ENCODE results near the gene CEMIP2.
"Not testable (repeated sequence)": the region's sequence is repeated elsewhere in the genome, so short reads cannot be mapped to it uniquely, and the experiment has no call there.

The CEMIP2 gene

DNA sequence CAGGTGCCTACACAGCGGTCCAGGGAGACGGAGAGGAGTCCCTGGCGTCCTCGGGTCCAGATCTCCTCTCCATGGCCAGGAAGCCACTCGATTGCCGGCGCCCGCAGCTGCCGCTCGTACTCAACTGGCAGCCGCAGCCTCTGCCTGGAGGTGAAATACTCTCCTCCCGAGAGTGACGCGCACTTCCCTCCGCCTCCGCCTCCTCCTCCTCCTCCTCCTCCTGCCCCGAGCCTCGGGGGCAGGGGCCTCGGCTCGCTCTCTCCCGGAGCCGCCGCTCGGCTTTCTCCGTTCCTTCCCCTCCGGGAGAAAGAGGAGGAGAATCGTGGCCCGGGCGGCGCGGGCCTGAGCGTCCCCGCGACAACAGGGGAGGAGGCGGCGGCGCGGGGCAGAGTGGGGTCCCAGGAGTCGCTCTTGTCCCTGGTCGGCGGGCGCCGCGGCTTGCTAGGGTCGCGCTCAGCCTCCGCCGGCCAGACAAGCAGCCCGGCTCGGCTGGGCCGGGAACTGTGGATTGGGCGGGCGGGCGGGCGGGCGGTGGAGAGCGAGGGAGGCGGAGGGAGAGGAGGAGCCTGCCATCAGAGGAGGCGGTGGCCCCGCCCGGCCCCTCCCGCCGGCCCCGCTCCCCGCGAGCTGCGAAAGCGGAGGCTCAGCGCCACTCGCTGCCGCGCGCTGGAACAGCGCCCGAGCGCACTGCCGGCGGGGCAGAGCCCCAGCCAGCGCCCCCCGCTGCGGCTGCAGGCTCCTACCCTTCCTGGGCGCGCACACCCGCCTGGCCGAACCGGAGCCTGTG lies at the start of gene CEMIP2:
Gene CEMIP2 (minus strand): TSS at position 126 of the 787 bp plus-strand sequence. CDS start 18,140 bp downstream, outside the sequence.
- peak; percentile 69 for DNase-seq (ENCODE audit: low read depth, low spot score)

GRCh38 chr9:71816916-71817451 lies 48.7 kb upstream of the CEMIP2 start:
- DNase-seq (ENCODE audit: low read depth, low spot score): no peak

DNA sequence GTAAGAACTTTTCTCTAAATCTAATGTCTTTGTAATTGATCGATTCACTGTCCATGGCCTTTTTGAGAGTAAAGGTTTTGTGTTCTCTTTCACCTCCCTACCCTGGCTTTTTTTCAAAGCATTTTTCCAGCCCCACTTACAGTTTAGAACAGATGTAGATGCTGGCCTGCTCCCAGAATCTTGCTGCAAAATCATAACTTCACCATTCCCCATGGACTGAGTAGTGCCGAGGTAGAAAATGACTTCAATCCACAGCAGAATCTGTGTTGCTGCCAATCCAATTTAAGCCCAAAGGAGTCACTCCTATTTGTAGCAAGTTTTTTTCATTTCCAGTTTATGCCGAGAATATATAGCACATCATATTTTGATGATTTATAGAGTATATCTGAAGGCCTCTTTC lies 46.5 kb upstream of the CEMIP2 start:
- no peak for DNase-seq (ENCODE audit: low read depth, low spot score)

DNA sequence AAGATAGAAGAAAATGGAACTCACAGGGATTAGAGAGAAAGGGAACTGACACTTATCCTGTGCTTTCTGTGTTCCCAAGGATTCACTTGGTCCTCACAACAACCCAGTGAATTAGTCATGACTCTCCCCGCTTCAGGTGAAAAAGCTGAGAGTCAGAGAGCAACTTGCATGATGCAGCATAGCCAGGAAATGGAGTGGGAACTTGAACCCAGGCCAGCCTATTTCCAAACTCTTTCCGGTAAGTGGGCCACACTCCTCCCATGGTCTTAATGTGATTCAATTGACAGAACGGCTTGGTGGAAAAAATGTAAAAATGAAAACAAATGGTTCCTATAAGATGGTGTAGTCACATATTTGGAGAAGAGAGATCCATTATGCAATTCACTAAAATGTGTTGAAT lies 45.9 kb upstream of the CEMIP2 start:
- DNase-seq (ENCODE audit: low read depth, low spot score): no peak

DNA sequence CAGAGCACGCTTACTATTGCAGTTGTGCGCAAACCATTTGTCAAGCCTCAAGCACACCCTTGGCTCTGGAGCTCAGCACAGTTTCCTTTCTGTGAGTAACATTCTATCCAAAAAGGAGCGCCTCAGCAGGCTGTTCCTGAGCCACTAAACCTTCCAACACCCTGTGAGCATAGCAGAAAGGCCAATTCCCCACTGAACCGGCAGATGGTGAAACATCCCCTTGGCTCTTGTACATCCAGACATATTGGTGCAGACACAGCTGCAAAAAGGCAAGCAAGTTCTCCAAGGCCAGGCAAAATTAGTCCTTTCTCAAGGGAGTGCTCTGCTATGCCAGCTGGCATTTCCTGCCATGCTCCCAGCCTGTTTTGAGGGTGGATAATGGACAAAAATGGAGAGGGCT lies 44.1 kb upstream of the CEMIP2 start:
- DNase-seq (ENCODE audit: low read depth, low spot score): no peak

- DNase-seq (ENCODE audit: low read depth, low spot score): no peak
Measured at GRCh38 chr9:71808068-71808467, 39.8 kb upstream of the CEMIP2 start.

GRCh38 chr9:71806901-71807307 lies 38.6 kb upstream of the CEMIP2 start:
- DNase-seq (ENCODE audit: low read depth, low spot score): peak; percentile 36

DNA sequence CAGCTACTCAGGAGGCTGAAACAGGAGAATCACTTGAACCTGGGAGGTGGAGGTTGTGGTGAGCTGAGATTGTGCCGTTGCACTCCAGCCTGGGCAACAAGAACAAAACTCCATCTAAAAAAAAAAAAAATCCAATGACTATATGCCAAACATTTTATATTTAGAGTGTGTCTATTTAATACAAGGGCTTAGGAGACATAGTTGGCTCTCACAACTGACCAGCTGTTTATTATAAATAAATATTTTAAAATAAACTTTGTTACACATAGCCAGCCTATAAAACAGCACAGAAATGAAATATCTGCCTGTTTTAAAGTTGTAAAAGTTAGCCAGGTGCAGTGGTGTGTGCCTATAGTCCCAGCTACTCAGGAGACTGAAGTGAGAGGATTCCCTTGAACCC lies 36.8 kb upstream of the CEMIP2 start:
- not testable (repeated sequence) for DNase-seq (ENCODE audit: low read depth, low spot score)

DNA sequence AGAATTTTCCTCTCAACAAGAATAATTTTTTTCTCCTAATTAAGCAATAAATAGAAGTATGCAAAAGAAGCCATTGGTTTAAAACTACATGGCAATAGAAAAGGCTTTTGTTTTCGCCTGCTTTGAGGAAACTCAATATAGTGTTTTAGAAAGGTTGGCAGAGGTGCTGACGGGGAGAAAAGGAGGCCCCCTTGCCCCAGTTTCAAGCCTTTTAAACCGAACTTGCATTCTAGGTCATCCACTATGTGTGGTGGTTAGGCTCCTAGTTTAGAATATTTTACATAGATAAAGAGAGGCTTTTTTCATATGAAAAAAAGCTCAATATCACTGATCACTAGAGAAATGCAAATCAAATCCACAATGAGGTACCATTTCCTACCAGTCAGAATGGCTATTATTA lies 33.5 kb upstream of the CEMIP2 start:
- DNase-seq (ENCODE audit: low read depth, low spot score): no peak

GRCh38 chr9:71797266-71797665 lies 29.0 kb upstream of the CEMIP2 start:
- no peak for DNase-seq (ENCODE audit: low read depth, low spot score)

DNA sequence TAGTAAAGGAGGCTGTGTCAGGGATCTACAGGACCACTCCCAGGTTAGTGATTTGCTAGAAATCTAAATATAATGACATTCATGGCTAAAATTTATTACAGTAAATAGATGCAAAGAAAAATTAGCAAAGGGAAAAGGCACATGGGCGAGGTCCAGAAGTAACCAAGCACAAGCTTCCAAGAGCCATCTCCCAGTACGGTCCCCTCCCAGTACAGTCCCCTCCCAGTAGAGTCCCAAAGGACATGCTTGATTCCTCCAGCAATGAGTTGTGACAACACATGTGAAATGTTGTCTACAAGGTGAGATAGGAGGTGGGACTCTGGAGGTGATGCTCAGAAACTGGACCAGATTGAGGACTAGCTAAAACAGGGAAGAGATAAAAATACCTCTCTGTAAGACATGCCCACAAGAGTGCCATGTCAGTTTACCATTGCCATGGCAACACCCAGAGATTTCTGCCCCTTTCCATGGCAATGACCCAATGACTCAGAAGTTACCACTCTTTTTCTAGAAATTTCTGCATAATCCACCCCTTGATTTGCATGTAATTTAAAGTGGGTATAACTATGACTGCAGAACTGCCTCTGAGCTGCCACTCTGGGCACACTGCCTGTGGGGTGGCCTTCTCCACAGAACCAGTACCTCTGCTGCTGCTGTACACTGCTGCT lies 27.9 kb upstream of the CEMIP2 start:
- no peak for DNase-seq (ENCODE audit: low read depth, low spot score)

DNA sequence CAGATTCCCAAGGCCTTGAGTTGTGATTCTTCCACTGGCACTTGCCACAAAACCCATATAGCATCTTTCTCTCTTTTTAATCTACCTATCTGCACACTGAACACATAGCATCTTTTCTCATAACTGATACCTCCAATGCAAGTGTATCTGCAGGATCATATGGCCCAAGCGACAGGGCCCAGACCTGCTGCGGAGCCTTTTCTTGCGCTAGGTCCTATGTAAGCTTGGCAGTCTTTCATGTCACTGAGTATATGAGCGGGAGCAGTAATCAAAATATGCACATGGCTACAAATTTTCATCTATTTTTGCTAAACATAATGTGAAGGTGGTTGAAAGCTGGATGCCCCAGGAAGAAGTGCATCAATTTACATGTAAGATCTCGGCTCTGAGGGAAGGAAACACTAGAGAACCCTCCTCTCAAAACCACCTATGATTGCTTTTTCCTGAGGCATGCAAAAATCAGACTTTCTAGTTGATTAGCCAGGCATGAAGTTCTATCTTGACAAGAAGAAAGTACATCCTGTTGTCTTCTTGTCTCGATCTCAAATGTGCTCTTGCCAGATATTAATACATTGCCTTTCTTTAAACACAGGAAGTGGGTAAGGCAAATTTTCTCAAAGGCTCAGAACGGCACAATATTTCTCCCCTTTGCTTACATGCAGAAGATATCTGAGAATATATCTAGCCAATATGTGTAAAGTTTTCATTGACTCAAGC lies 26.9 kb upstream of the CEMIP2 start:
- DNase-seq (ENCODE audit: low read depth, low spot score): no peak

DNA sequence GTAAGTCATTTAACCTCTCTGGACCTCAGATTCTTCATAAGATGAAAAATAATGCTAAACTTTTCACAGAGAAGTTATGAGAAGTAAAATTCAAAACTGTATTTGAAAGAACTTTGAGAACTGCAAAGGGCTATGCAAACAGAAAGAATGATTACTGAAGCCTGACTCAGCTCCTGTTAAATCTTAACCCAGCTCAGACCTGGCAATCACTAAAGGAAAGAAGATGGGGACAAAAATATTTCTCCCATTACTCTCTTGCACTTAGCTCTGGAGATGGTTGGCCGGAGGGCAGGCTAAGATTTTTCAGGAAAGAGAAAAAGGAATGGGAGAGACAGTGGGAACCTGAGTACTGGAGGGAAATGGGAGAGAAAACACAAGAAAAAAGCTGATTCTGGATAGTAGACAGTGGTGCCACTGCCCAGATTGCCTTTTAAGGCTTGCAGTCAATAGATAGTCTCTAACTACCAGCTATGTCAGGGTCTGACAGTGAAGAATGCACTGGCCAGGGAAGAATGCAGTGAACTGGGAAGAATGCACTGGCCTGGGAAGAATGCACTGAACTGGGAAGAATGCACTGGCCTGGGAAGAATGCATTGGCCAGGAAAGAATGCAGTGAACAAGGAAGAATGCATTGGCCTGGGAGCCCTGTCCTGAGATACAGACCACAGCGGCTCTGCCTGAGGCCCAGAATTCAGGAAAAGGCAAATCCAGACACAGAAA lies 25.2 kb upstream of the CEMIP2 start:
- DNase-seq (ENCODE audit: low read depth, low spot score): no peak

DNA sequence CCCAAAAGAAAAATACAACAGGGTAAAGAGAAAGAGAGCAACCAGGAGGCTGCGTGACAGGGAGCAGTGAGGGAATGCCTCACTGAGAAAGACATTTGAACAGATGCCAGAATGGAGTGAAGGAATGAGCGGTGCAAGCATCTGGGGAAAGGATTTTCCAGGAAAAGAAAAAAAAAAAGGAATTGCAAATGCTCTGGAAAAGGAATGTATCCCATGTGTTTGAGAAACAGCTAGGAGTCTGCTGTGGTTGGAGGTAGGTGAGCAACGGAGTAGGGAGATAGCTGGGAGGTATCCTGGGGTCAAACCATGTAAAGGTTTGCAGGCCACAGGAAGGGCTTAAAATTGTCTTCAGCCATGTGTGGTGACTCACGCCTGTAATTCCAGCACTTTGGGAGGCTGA lies 23.6 kb upstream of the CEMIP2 start:
- DNase-seq (ENCODE audit: low read depth, low spot score): no peak

DNA sequence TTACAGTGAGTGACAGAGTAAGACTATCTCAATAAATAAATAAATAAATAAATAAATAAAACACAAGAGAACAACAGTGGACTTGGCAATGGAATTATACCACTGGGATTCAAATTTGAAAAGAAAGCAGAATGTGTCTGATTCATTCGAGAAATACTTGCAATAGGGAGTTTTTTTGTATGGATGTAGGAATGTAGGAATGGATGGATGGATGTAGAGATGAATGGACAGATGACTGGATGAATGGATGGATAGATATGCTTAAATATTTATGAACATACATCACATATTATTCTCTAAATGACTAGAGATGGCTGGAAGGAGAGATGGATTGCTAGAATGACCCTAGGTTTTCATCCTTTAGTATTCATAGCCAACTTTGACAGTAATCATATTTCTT lies 22.0 kb upstream of the CEMIP2 start:
- no peak for DNase-seq (ENCODE audit: low read depth, low spot score)

- DNase-seq (ENCODE audit: low read depth, low spot score): peak; percentile 72
Measured at GRCh38 chr9:71783120-71783523, 14.8 kb upstream of the CEMIP2 start.

DNA sequence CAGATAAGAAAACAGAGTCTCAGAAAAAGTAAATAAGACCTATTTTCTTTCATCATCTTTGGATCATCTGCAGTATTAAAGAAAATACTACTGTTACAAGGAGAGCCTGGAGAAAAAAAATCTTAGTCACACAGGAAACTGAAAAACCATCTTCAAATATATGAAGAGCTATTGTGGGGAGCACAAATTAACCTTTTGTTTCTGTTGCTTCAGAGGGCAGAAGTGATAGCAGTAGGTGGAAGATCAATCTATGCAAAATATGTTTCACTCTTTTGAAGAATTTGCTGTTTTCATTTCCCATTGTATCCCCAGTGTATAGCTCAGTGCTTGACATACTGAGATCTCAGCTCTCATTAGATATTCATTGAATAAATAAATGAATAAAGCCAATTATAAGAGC lies 13.1 kb upstream of the CEMIP2 start:
- no peak for DNase-seq (ENCODE audit: low read depth, low spot score)

- no peak for DNase-seq (ENCODE audit: low read depth, low spot score)
Measured at GRCh38 chr9:71780953-71781352, 12.6 kb upstream of the CEMIP2 start.

GRCh38 chr9:71778085-71778484 lies 9.8 kb upstream of the CEMIP2 start:
- no peak for DNase-seq (ENCODE audit: low read depth, low spot score)

DNA sequence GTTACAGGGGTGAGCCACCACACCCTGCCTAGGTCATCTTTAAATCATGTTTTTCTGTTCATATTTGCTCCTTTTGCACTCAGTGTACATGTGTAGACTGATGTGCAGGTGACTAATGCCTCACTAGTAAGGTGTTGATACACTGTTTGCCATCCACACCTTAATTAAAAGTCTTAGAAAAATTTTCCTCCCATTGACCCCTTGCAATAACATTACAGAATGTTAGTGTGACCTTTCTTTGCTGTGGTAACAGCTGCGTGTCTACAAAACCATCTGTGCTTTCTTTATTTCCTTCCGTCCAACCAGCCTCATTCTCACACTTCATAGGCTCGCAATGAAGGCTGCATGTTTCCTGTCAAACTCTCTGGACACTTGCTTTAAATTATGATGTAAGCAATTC lies 6.6 kb upstream of the CEMIP2 start:
- no peak for DNase-seq (ENCODE audit: low read depth, low spot score)

GRCh38 chr9:71772726-71773125 lies 4.4 kb upstream of the CEMIP2 start:
- no peak for DNase-seq (ENCODE audit: low read depth, low spot score)

DNA sequence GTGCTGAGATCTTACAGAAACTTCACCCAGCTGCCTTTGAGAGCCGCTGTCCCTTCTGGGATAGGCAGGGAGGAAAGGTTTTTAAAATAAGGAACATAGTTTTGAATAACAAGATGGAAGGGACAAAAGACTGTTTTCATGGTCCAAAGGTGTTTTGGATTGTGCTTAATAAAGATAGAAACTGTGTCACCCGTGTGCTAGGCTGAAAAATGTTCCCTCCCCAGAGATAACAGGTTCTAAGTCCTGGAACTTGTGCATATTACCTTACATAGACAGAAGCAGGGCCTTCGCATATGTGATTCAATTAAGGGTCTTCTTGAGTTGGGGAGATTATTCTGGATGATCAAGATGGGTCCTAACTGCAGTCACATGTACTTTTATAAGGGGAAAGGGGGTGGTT lies 1.9 kb upstream of the CEMIP2 start:
- no peak for DNase-seq (ENCODE audit: low read depth, low spot score)

Data from activated CD4-positive, CD25-positive, alpha-beta regulatory T cell treated with anti-CD3 and anti-CD28 coated beads, Interleukin-2, amount 50 U/mL, for 16 hours (primary cell).